Activated T-cell treated with anti-CD3 and anti-CD28 coated beads for 4 hours (primary cell): ENCODE data around the gene TAF4.

Experiments
- DNase-seq: peaks from one replicate; pipeline ENCODE4 v3.0.0-alpha.2; 2020

TAF4 gene

GRCh38 chr20:62042025-62042820, 23.5 kb downstream of the TAF4 start:
- DNase-seq, result no peak

- DNase-seq, result no peak
These were observed 24.7 kb downstream of the TAF4 start for GRCh38 chr20:62040933-62041332.

GRCh38 chr20:62040381-62040922, 25.2 kb downstream of the TAF4 start:
- no peak for DNase-seq

- DNase-seq, result no peak
These were observed 25.9 kb downstream of the TAF4 start for GRCh38 chr20:62039738-62040137.

- no peak for DNase-seq
These were observed 32.9 kb downstream of the TAF4 start for GRCh38 chr20:62032609-62033368.

GRCh38 chr20:62031462-62032092, 34.1 kb downstream of the TAF4 start:
- DNase-seq, result no peak

GRCh38 chr20:62030834-62031434, 34.7 kb downstream of the TAF4 start:
- no peak for DNase-seq

- no peak for DNase-seq
These were observed 35.3 kb downstream of the TAF4 start for GRCh38 chr20:62030357-62030756.

- DNase-seq, result no peak
These were observed 35.7 kb downstream of the TAF4 start for GRCh38 chr20:62029949-62030348.

GRCh38 chr20:62029296-62029695, 36.4 kb downstream of the TAF4 start:
- no peak for DNase-seq

- DNase-seq, result no peak
These were observed 37.3 kb downstream of the TAF4 start for GRCh38 chr20:62028384-62028783.

- DNase-seq, result no peak
These were observed 37.9 kb downstream of the TAF4 start for GRCh38 chr20:62027698-62028321.

GRCh38 chr20:62027116-62027515, 38.6 kb downstream of the TAF4 start:
- no peak for DNase-seq

- DNase-seq, result no peak
These were observed 39.2 kb downstream of the TAF4 start for GRCh38 chr20:62026564-62026856.

GRCh38 chr20:62025832-62026563, 39.7 kb downstream of the TAF4 start:
- no peak for DNase-seq

GRCh38 chr20:62025394-62025793, 40.3 kb downstream of the TAF4 start:
- DNase-seq, result no peak

GRCh38 chr20:62023935-62024334, 41.7 kb downstream of the TAF4 start:
- DNase-seq, result no peak

- DNase-seq, result no peak
These were observed 43.0 kb downstream of the TAF4 start for GRCh38 chr20:62022575-62023139.

GRCh38 chr20:62021793-62022385, 43.8 kb downstream of the TAF4 start:
- no peak for DNase-seq

GRCh38 chr20:62020935-62021701, 44.6 kb downstream of the TAF4 start:
- DNase-seq, result no peak
